Thyroid gland (tissue), 4 donors: ENCODE results near the gene CARHSP1. TPM values are rescaled to one million over a fixed set of nuclear protein-coding genes. Genes with fewer than 3 reads are reported as not detected.
"Not testable (repeated sequence)": the region's sequence is repeated elsewhere in the genome, so short reads cannot be mapped to it uniquely, and the experiment has no call there.

ENCODE experiments used
- DNase-seq, 2 donors: peaks; one replicate each; pipeline ENCODE4 v3.0.0-alpha.2; 2019
- H3K27ac ChIP-seq, 3 donors: fragments of 200-600 bp; sonication (generic); 1 replicate in 2 of 3; 2 replicates in 1 of 3; pipeline ENCODE4 v1.5.1; 2016 to 2019; ENCODE audit warnings: mild to moderate bottlenecking in 1 of 3, moderate library complexity in 1 of 3
- H3K27me3 ChIP-seq: fragments of 200-600 bp; sonication (generic); one replicate; pipeline ENCODE4 v1.5.1; 2019
- H3K36me3 ChIP-seq, 2 donors: fragments of 200-600 bp; sonication (generic); one replicate each; pipeline ENCODE4 v1.5.1; 2016 to 2019
- H3K4me1 ChIP-seq, 2 donors: fragments of 200-600 bp; sonication (generic); one replicate each; pipeline ENCODE4 v1.5.1; 2017 to 2019
- H3K4me3 ChIP-seq, 3 donors: fragments of 200-600 bp; sonication (generic); replicated peaks in 1 of 3; 1 replicate in 2 of 3; 2 replicates in 1 of 3; pipeline ENCODE4 v1.5.1; 2016; ENCODE audit warnings: mild to moderate bottlenecking in 1 of 3
- H3K9me3 ChIP-seq: fragments of 200-600 bp; sonication (generic); one replicate; pipeline ENCODE4 v1.5.1; 2017
- CTCF ChIP-seq, 6 experiments: fragments of 200-600 bp in 3 of 6; fragments of 450-650 bp in 3 of 6; sonication (generic) in 3 of 6; IDR thresholded peaks; one replicate each; pipeline ENCODE4 v1.5.1; 2016 to 2019; ENCODE audit warnings: antibody characterized with exemption in 6 of 6, mild to moderate bottlenecking in 2 of 6, inconsistent platforms in 1 of 6, moderate library complexity in 1 of 6
- POLR2A ChIP-seq, 2 donors: fragments of 450-650 bp; IDR thresholded peaks; one replicate each; pipeline ENCODE4 v1.6.1; 2017; ENCODE audit warnings: antibody characterized with exemption in 2 of 2, mild to moderate bottlenecking in 2 of 2, moderate library complexity in 1 of 2
- WGBS, 2 donors: methylation state at CpG; one replicate each; pipeline ENCODE4 v1.1.5; 2017; 5-methylcytosine and 5-hydroxymethylcytosine counted together
- intact Hi-C: fragments of 100-400 bp; cut with DNase I; formaldehyde crosslinking; loops from one replicate; pipeline ENCODE4 v1.15.1; 2023
- total RNA-seq, 4 donors: library from RNA; depleted of rRNA; stranded (reverse); fragments of >200 nt; gene quantifications; one replicate each; pipeline ENCODE4 v1.2.3, GENCODE V29; 2016

CARHSP1 gene
- total RNA-seq, 4 donors from 2014 or later = 43.4 to 67.5 (median 61.1) TPM

- no peak overlapping the region for H3K27ac ChIP-seq
- no peaks in the 10 kb centered on the region for H3K4me1 ChIP-seq
- H3K36me3 ChIP-seq = peaks cover 82 to 92% of the 10 kb centered on the region in 2 donors
- TF ChIP-seq POLR2A (IDR thresholded peaks at IDR 0.05) = no peak
- intact Hi-C loops = no loop called here
- no peak for DNase-seq
- H3K27me3 ChIP-seq = no peaks in the 10 kb centered on the region
- WGBS, 2 donors = 94 to 96% methylated on average over 13 of the region's 13 CpGs
- H3K4me3 ChIP-seq = no peak overlapping the region
- H3K9me3 ChIP-seq = no peaks in the 10 kb centered on the region
These were observed 62.4 kb downstream of the CARHSP1 start for GRCh38 chr16:8806272-8806983.

GRCh38 chr16:8804313-8804712, 64.5 kb downstream of the CARHSP1 start:
- Histone ChIP-seq H3K27me3 (no peaks in the 10 kb centered on the region), H3K27ac (no peak overlapping the region), H3K4me1 (peaks cover 2 to 8% of the 10 kb centered on the region in 2 donors), H3K9me3 (no peaks in the 10 kb centered on the region), H3K4me3 (no peak overlapping the region), H3K36me3 (peaks cover 63 to 75% of the 10 kb centered on the region in 2 donors)
- no peak for DNase-seq
- intact Hi-C loops = no loop called here
- 88% methylated on average over 6 of the region's 6 CpGs for WGBS, 2 donors
- TF ChIP-seq POLR2A (IDR thresholded peaks at IDR 0.05) (no peak), CTCF (IDR thresholded peaks at IDR 0.05) (no peak)

GRCh38 chr16:8803733-8804132, 65.1 kb downstream of the CARHSP1 start:
- 93 to 95% methylated on average over 12 of the region's 12 CpGs for WGBS, 2 donors
- H3K27ac ChIP-seq, H3K27me3 ChIP-seq, H3K4me3 ChIP-seq, intact Hi-C loops, H3K9me3 ChIP-seq, DNase-seq: not testable (repeated sequence)
- H3K36me3 ChIP-seq = peaks cover 57 to 69% of the 10 kb centered on the region in 2 donors
- peaks cover 7 to 14% of the 10 kb centered on the region in 2 donors for H3K4me1 ChIP-seq

Other genes with a start within 250 kb of the CARHSP1 start
- 10 to 100 TPM; 16.5 to 43.2 (median 18.8) TPM for gene METTL22, start 247.3 kb downstream of the CARHSP1 start, total RNA-seq
- gene ABAT, start 194.4 kb downstream of the CARHSP1 start, total RNA-seq = 10 to 100 TPM; 10.9 to 53.7 (median 35.9) TPM
- gene TMEM186, start 71.4 kb downstream of the CARHSP1 start, total RNA-seq = 1 to 10 TPM; 6.6 to 9.2 (median 8.2) TPM
- gene PMM2, start 71.2 kb downstream of the CARHSP1 start, total RNA-seq = 10 to 100 TPM; 26.2 to 49.6 (median 30.8) TPM
- not detected for gene LITAFD, start 13.3 kb upstream of the CARHSP1 start, total RNA-seq
- gene USP7, start 94.9 kb upstream of the CARHSP1 start, total RNA-seq = 10 to 100 TPM; 57.9 to 93.6 (median 85.5) TPM
- gene HAPSTR1, start 222.6 kb upstream of the CARHSP1 start, total RNA-seq = 100 to 1,000 TPM in 1 of 4 donors, 10 to 100 TPM in 3; 59.0 to 107 (median 68.7) TPM